Activated T-cell treated with anti-CD3 and anti-CD28 coated beads, Interleukin-2, amount 50 U/mL, for 4 hours (primary cell): Measurements from ENCODE around the gene ACTR8. TPM values are rescaled to one million over a fixed set of nuclear protein-coding genes. Genes with fewer than 3 reads are reported as not detected.

Experiments used
- ATAC-seq, 2 donors: fragments of 200-7000 bp; cut with Tn5 transposase; one replicate each; pipeline ENCODE4 v1.10.0; 2021
- DNase-seq: peaks from one replicate; pipeline ENCODE4 v3.0.0-alpha.2; 2020
- H3K27me3 Mint-ChIP-seq: one replicate; pipeline ENCODE4 v1.8.0; 2021; ENCODE audit warnings: low read depth, mixed read lengths
- H3K36me3 Mint-ChIP-seq: one replicate; pipeline ENCODE4 v1.8.0; 2022; ENCODE audit warnings: mixed read lengths; ENCODE audit not compliant: insufficient read depth
- H3K4me1 Mint-ChIP-seq: one replicate; pipeline ENCODE4 v1.8.0; 2021; ENCODE audit warnings: low read depth, mixed read lengths
- H3K4me3 Mint-ChIP-seq: one replicate; pipeline ENCODE4 v1.8.0; 2021; ENCODE audit warnings: mild to moderate bottlenecking, moderate library complexity, mixed read lengths
- H3K9me3 Mint-ChIP-seq: one replicate; pipeline ENCODE4 v1.8.0; 2021; ENCODE audit warnings: mixed read lengths
- total RNA-seq, 3 donors: library from RNA; stranded (reverse); gene quantifications; one replicate each; pipeline ENCODE4 v1.2.1, GENCODE V29; 2021

The ACTR8 gene
- total RNA-seq, 3 donors from 2014 or later, result 28.1 to 36.3 (median 36.2) TPM

GRCh38 chr3:53834429-53835095 is 47.4 kb downstream of the ACTR8 start:
- peaks cover 4% of the 10 kb centered on the region for H3K27me3 Mint-ChIP-seq
- no peak for ATAC-seq
- H3K4me3 Mint-ChIP-seq, result no peak overlapping the region
- no peaks in the 10 kb centered on the region for H3K4me1 Mint-ChIP-seq
- no peaks in the 10 kb centered on the region for H3K9me3 Mint-ChIP-seq
- no peak for DNase-seq
- H3K36me3 Mint-ChIP-seq, result no peaks in the 10 kb centered on the region

GRCh38 chr3:53833700-53834099 is 48.3 kb downstream of the ACTR8 start:
- H3K4me3 Mint-ChIP-seq, result no peak overlapping the region
- no peak for ATAC-seq
- no peaks in the 10 kb centered on the region for H3K4me1 Mint-ChIP-seq
- no peaks in the 10 kb centered on the region for H3K36me3 Mint-ChIP-seq
- no peak for DNase-seq
- H3K9me3 Mint-ChIP-seq, result no peaks in the 10 kb centered on the region
- peaks cover 4% of the 10 kb centered on the region for H3K27me3 Mint-ChIP-seq

GRCh38 chr3:53833053-53833645 is 48.8 kb downstream of the ACTR8 start:
- Mint-ChIP-seq H3K27me3 (peaks cover 2% of the 10 kb centered on the region), H3K9me3 (no peaks in the 10 kb centered on the region), H3K36me3 (no peaks in the 10 kb centered on the region), H3K4me3 (no peak overlapping the region), H3K4me1 (no peaks in the 10 kb centered on the region)
- DNase-seq, result no peak
- ATAC-seq, result no peak

- no peaks in the 10 kb centered on the region for H3K4me1 Mint-ChIP-seq
- ATAC-seq (no peak), DNase-seq (no peak)
- no peaks in the 10 kb centered on the region for H3K27me3 Mint-ChIP-seq
- no peaks in the 10 kb centered on the region for H3K9me3 Mint-ChIP-seq
- H3K36me3 Mint-ChIP-seq, result no peaks in the 10 kb centered on the region
- no peak overlapping the region for H3K4me3 Mint-ChIP-seq
These were observed 51.0 kb downstream of the ACTR8 start for GRCh38 chr3:53830944-53831343.

- no peaks in the 10 kb centered on the region for H3K9me3 Mint-ChIP-seq
- DNase-seq (no peak), ATAC-seq (no peak)
- no peak overlapping the region for H3K4me3 Mint-ChIP-seq
- H3K36me3 Mint-ChIP-seq, result no peaks in the 10 kb centered on the region
- no peaks in the 10 kb centered on the region for H3K27me3 Mint-ChIP-seq
- no peaks in the 10 kb centered on the region for H3K4me1 Mint-ChIP-seq
These were observed 52.3 kb downstream of the ACTR8 start for GRCh38 chr3:53829605-53830004.

- Mint-ChIP-seq H3K4me1 (no peaks in the 10 kb centered on the region), H3K27me3 (no peaks in the 10 kb centered on the region), H3K9me3 (no peaks in the 10 kb centered on the region), H3K36me3 (no peaks in the 10 kb centered on the region), H3K4me3 (no peak overlapping the region)
- ATAC-seq (no peak), DNase-seq (no peak)
These were observed 53.4 kb downstream of the ACTR8 start for GRCh38 chr3:53828581-53828980.

GRCh38 chr3:53826048-53826447 is 55.9 kb downstream of the ACTR8 start:
- no peak for ATAC-seq
- no peaks in the 10 kb centered on the region for H3K4me1 Mint-ChIP-seq
- no peak for DNase-seq
- no peak overlapping the region for H3K4me3 Mint-ChIP-seq
- H3K9me3 Mint-ChIP-seq, result no peaks in the 10 kb centered on the region
- H3K36me3 Mint-ChIP-seq, result no peaks in the 10 kb centered on the region
- no peaks in the 10 kb centered on the region for H3K27me3 Mint-ChIP-seq

- no peaks in the 10 kb centered on the region for H3K9me3 Mint-ChIP-seq
These were observed 57.2 kb downstream of the ACTR8 start for GRCh38 chr3:53824795-53825194.

GRCh38 chr3:53823956-53824657 is 57.8 kb downstream of the ACTR8 start:
- ATAC-seq (no peak), DNase-seq (no peak)
- H3K4me1 Mint-ChIP-seq, result no peaks in the 10 kb centered on the region
- no peaks in the 10 kb centered on the region for H3K36me3 Mint-ChIP-seq
- no peak overlapping the region for H3K4me3 Mint-ChIP-seq
- no peaks in the 10 kb centered on the region for H3K9me3 Mint-ChIP-seq
- no peaks in the 10 kb centered on the region for H3K27me3 Mint-ChIP-seq

More at GRCh38 chr3:53824795-53825194, 57.2 kb downstream of the ACTR8 start:
- H3K4me3 Mint-ChIP-seq, result no peak overlapping the region
- no peaks in the 10 kb centered on the region for H3K27me3 Mint-ChIP-seq
- ATAC-seq (no peak), DNase-seq (no peak)
- H3K4me1 Mint-ChIP-seq, result no peaks in the 10 kb centered on the region
- no peaks in the 10 kb centered on the region for H3K36me3 Mint-ChIP-seq

- no peaks in the 10 kb centered on the region for H3K27me3 Mint-ChIP-seq
- no peak for ATAC-seq
- H3K4me3 Mint-ChIP-seq, result no peak overlapping the region
- no peaks in the 10 kb centered on the region for H3K36me3 Mint-ChIP-seq
- no peak for DNase-seq
- H3K9me3 Mint-ChIP-seq, result no peaks in the 10 kb centered on the region
- no peaks in the 10 kb centered on the region for H3K4me1 Mint-ChIP-seq
These were observed 58.7 kb downstream of the ACTR8 start for GRCh38 chr3:53823026-53823955.

- DNase-seq (no peak), ATAC-seq (no peak)
- Mint-ChIP-seq H3K27me3 (no peaks in the 10 kb centered on the region), H3K4me3 (no peak overlapping the region), H3K36me3 (no peaks in the 10 kb centered on the region), H3K4me1 (no peaks in the 10 kb centered on the region), H3K9me3 (no peaks in the 10 kb centered on the region)
These were observed 59.6 kb downstream of the ACTR8 start for GRCh38 chr3:53822331-53822741.

- ATAC-seq, result no peak
- H3K27me3 Mint-ChIP-seq, result no peaks in the 10 kb centered on the region
- no peaks in the 10 kb centered on the region for H3K9me3 Mint-ChIP-seq
- no peaks in the 10 kb centered on the region for H3K4me1 Mint-ChIP-seq
- no peak overlapping the region for H3K4me3 Mint-ChIP-seq
- DNase-seq, result no peak
- H3K36me3 Mint-ChIP-seq, result no peaks in the 10 kb centered on the region
These were observed 60.3 kb downstream of the ACTR8 start for GRCh38 chr3:53821631-53822121.

- H3K36me3 Mint-ChIP-seq, result no peaks in the 10 kb centered on the region
- no peaks in the 10 kb centered on the region for H3K27me3 Mint-ChIP-seq
- no peak overlapping the region for H3K4me3 Mint-ChIP-seq
- no peaks in the 10 kb centered on the region for H3K9me3 Mint-ChIP-seq
- H3K4me1 Mint-ChIP-seq, result no peaks in the 10 kb centered on the region
- DNase-seq, result no peak
- no peak for ATAC-seq
These were observed 61.0 kb downstream of the ACTR8 start for GRCh38 chr3:53820756-53821580.
